HepG2 (cell line): ENCODE data around the gene CCDC69. TPM values are rescaled to one million over a fixed set of nuclear protein-coding genes. Genes with fewer than 3 reads are reported as not detected.

Source experiments
- ATAC-seq: fragments of 200-7000 bp; cut with Tn5 transposase; 3 replicates; pipeline ENCODE4 v1.9.1; 2020; ENCODE audit warnings: mild to moderate bottlenecking, moderate library complexity
- BruUV-seq: library from RNA; stranded (reverse); fragments of 400-500 nt; replicated peaks from 2 replicates; lab custom pipeline; 2021; lab: Mats Ljungman, UMichigan
- CTCF ChIA-PET: fragments of 300-600 bp; formaldehyde crosslinking; extraction: SDS; loops from one replicate; lab custom pipeline; 2021; ENCODE audit warnings: low total read pairs, inconsistent platforms, low intra/inter-chr PET ratio; lab: Yijun Ruan, JAX
- POLR2A ChIA-PET: fragments of 350-600 bp; sonication (Branson Sonifier 250); formaldehyde crosslinking; loops from one replicate; lab custom pipeline; 2020; ENCODE audit warnings: antibody characterized with exemption, inconsistent platforms; lab: Yijun Ruan, JAX
- DNase-seq: peaks from one replicate; pipeline ENCODE4 v3.0.0-alpha.2; 2015; ENCODE audit warnings: low spot score
- FAIRE-seq: peaks from 3 replicates; lab custom pipeline; 2011; peaks lifted over from hg19 to GRCh38; lab: Jason Lieb, UNC
- H2AFZ ChIP-seq: one replicate; pipeline ENCODE4 v1.6.1; 2011; ENCODE audit warnings: low read length, inconsistent platforms
- H3K27ac ChIP-seq: fragments of 300-600 bp; 3 replicates; pipeline ENCODE4 v1.8.0; 2011; ENCODE audit warnings: mixed run types, mild to moderate bottlenecking, mixed read lengths, low read length, inconsistent platforms; ENCODE audit not compliant: insufficient read depth; ENCODE audit errors: extremely low read length
- H3K27me3 ChIP-seq, 2 experiments: fragments of 200-600 bp in 1 of 2; 2 replicates in 1 of 2; 3 replicates in 1 of 2; pipeline versions ENCODE4 v1.6.0 to v1.8.0; 2011; ENCODE audit warnings: low read length in 2 of 2, mild to moderate bottlenecking in 2 of 2, moderate library complexity in 2 of 2, inconsistent platforms in 1 of 2; ENCODE audit not compliant: insufficient read depth in 2 of 2, control insufficient read depth in 1 of 2
- H3K36me3 ChIP-seq, 2 experiments: fragments of 200-600 bp in 1 of 2; replicated peaks in 1 of 2; 2 replicates in 1 of 2; 3 replicates in 1 of 2; pipeline versions ENCODE4 v1.5.1 to v1.8.0; 2011; ENCODE audit warnings: low read length in 2 of 2, inconsistent platforms in 1 of 2; ENCODE audit not compliant: insufficient read depth in 2 of 2, control insufficient read depth in 1 of 2
- H3K4me1 ChIP-seq: 2 replicates; pipeline ENCODE4 v1.5.1; 2012; ENCODE audit warnings: low read length, inconsistent platforms; ENCODE audit not compliant: insufficient read depth
- H3K4me2 ChIP-seq: 2 replicates; pipeline ENCODE4 v1.6.0; 2011; ENCODE audit warnings: low read depth, low read length, inconsistent platforms
- H3K4me3 ChIP-seq, 3 experiments: fragments of 200-600 bp in 1 of 3; sonication (generic), shearing (Covaris generic) in 1 of 3; replicated peaks in 1 of 3; 2 replicates each; pipeline ENCODE4 v1.5.1; 2011 to 2016; ENCODE audit warnings: low read length in 3 of 3, inconsistent platforms in 2 of 3, low read depth in 2 of 3, mild to moderate bottlenecking in 2 of 3, control low read depth in 1 of 3, mixed read lengths in 1 of 3; ENCODE audit not compliant: insufficient read depth in 1 of 3
- H3K79me2 ChIP-seq: one replicate; pipeline ENCODE4 v1.6.1; 2011; ENCODE audit warnings: low read length, inconsistent platforms; ENCODE audit not compliant: insufficient read depth
- H3K9ac ChIP-seq: 2 replicates; pipeline ENCODE4 v1.6.0; 2011; ENCODE audit warnings: mild to moderate bottlenecking, low read depth, low read length, inconsistent platforms; ENCODE audit not compliant: insufficient read depth
- H3K9me3 ChIP-seq: 2 replicates; pipeline ENCODE4 v1.5.1; 2012; ENCODE audit warnings: mild to moderate bottlenecking, low read length
- H4K20me1 ChIP-seq: 2 replicates; pipeline ENCODE4 v1.6.0; 2011; ENCODE audit warnings: inconsistent platforms, mild to moderate bottlenecking, low read length, moderate library complexity; ENCODE audit not compliant: insufficient read depth
- AGO2 ChIP-seq: fragments of 200-400 bp; formaldehyde crosslinking; optimal IDR thresholded peaks from 2 replicates; pipeline ENCODE3; 2017; ENCODE audit warnings: mild to moderate bottlenecking, low read depth, low read length, moderate library complexity
- BRD4 ChIP-seq: sonication (generic); formaldehyde crosslinking; IDR thresholded peaks from 2 replicates; pipeline ENCODE4 v1.4.0; 2020; ENCODE audit warnings: missing genetic modification reagents
- CCAR2 ChIP-seq: fragments of 200-400 bp; formaldehyde crosslinking; optimal IDR thresholded peaks from 2 replicates; pipeline ENCODE3; 2018; ENCODE audit warnings: low read depth, mild to moderate bottlenecking, low read length, moderate library complexity
- FOXK1 ChIP-seq: sonication (generic); formaldehyde crosslinking; IDR thresholded peaks from 2 replicates; pipeline ENCODE4 v1.4.0; 2020; ENCODE audit warnings: low read depth, missing genetic modification reagents, borderline replicate concordance
- NRL ChIP-seq: sonication (generic); formaldehyde crosslinking; IDR thresholded peaks from 2 replicates; pipeline ENCODE4 v1.5.0; 2020; ENCODE audit warnings: missing genetic modification reagents, mild to moderate bottlenecking, moderate library complexity, borderline replicate concordance
- PAF1 ChIP-seq: IDR thresholded peaks from 2 replicates; pipeline ENCODE4 v1.6.1; 2016; ENCODE audit warnings: missing genetic modification reagents, missing compliant biosample characterization
- SMYD3 ChIP-seq: sonication (generic); formaldehyde crosslinking; IDR thresholded peaks from 2 replicates; pipeline ENCODE4 v1.8.1; 2023; ENCODE audit warnings: mild to moderate bottlenecking, missing genetic modification reagents
- ZFP36 ChIP-seq: fragments of 150-350 bp; IDR thresholded peaks from 2 replicates; pipeline ENCODE4 v1.6.1; 2018; ENCODE audit warnings: borderline replicate concordance, low read length, low read depth; ENCODE audit not compliant: partially characterized antibody
- ZNF446 ChIP-seq: sonication (generic); formaldehyde crosslinking; IDR thresholded peaks from 2 replicates; pipeline ENCODE4 v1.5.0; 2020; ENCODE audit warnings: mild to moderate bottlenecking, missing genetic modification reagents
- ZNF510 ChIP-seq: sonication (generic); formaldehyde crosslinking; IDR thresholded peaks from 2 replicates; pipeline ENCODE4 v1.4.0; 2020; ENCODE audit warnings: low read depth, mild to moderate bottlenecking, missing genetic modification reagents
- ZNF660 ChIP-seq: sonication (generic); formaldehyde crosslinking; IDR thresholded peaks from 2 replicates; pipeline ENCODE4 v1.5.1; 2020; ENCODE audit warnings: mild to moderate bottlenecking, low read depth, missing genetic modification reagents, borderline replicate concordance
- ZNF749 ChIP-seq: sonication (generic); formaldehyde crosslinking; IDR thresholded peaks from 2 replicates; pipeline ENCODE4 v1.8.0; 2022; ENCODE audit warnings: mild to moderate bottlenecking, missing genetic modification reagents, moderate library complexity, borderline replicate concordance
- ZSCAN25 ChIP-seq: sonication (generic); formaldehyde crosslinking; IDR thresholded peaks from 2 replicates; pipeline ENCODE4 v1.8.0; 2022; ENCODE audit warnings: mild to moderate bottlenecking, missing genetic modification reagents
- WGBS: methylation state at CpG from one replicate; pipeline ENCODE4 v1.1.6; 2017; ENCODE audit warnings: low lambda C conversion rate; 5-methylcytosine and 5-hydroxymethylcytosine counted together
- in situ Hi-C: cut with HindIII; loops from 2 replicates; pipeline ENCODE4 v1.10.0; 2017; ENCODE audit warnings: low pct_unique_long_range_greater_than_20kb; ENCODE audit not compliant: extremely low pct_ligation_motif_present
- intact Hi-C: fragments of 100-400 bp; cut with micrococcal nuclease; formaldehyde crosslinking; loops from one replicate; pipeline ENCODE4 v1.10.0; 2022; ENCODE audit not compliant: unreplicated experiment
- polyA plus RNA-seq, 8 experiments: library from polyadenylated mRNA; depleted of rRNA in 3 of 8; stranded (reverse) in 7 of 8; unstranded in 1 of 8; fragments of >200 nt; fragmentation: Illumina TruSeq in 4 of 8; extraction: Trizol in 4 of 8; gene quantifications; 2 replicates each; pipeline versions ENCODE4 v1.2.1 to v1.2.3, GENCODE V29; 2011 to 2016; ENCODE audit warnings: low read depth in 4 of 8, missing spikeins in 1 of 8, mixed read lengths in 1 of 8; ENCODE audit not compliant: insufficient read depth in 1 of 8
- total RNA-seq, 5 experiments: library from RNA; depleted of rRNA; stranded (reverse); fragments of >200 nt; fragmentation: Illumina TruSeq; extraction: Trizol; gene quantifications; 2 replicates each; pipeline ENCODE4 v1.2.3, GENCODE V29; 2016; ENCODE audit warnings: low read depth in 1 of 5
- TF ChIP-seq, protein P1 (sequence below): sonication (generic); formaldehyde crosslinking; IDR thresholded peaks from 2 replicates; pipeline ENCODE4 v1.4.0; 2020; ENCODE audit warnings: mild to moderate bottlenecking, missing genetic modification reagents
- TF ChIP-seq, protein P2 (sequence below): fragments of 450-650 bp; IDR thresholded peaks from 2 replicates; pipeline ENCODE4 v1.6.1; 2016
- TF ChIP-seq, protein P3 (sequence below): sonication (generic); formaldehyde crosslinking; IDR thresholded peaks from 2 replicates; pipeline ENCODE4 v1.4.0; 2020; ENCODE audit warnings: missing genetic modification reagents, borderline replicate concordance
- TF ChIP-seq, protein P4 (sequence below): IDR thresholded peaks from 2 replicates; pipeline ENCODE4 v1.6.1; 2016; ENCODE audit warnings: missing compliant biosample characterization, missing genetic modification reagents, borderline replicate concordance

CCDC69 gene
- total and polyA plus RNA-seq, 2 of the 13 experiments (the other 11 are each of a cell fraction or from before 2014, with no cell fraction given) = 12.2 to 45.2 TPM

DNA sequence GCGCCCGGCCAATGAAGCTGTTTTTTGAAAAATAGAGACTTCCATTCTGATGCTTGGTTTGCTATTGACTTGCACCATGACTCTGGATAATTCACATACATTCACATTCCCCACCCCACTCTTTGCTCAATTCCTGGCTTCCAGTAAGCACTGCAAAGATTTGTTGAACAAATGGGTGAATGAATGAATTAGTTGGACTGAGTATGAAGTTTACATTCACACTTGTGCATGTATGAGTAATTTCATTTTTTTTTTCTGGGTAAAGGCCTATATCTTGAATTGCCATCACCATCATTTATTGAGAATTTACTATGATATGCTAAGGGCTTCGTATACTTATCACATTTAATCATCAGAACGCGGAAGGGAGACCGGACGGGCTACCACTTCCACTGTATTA, 13.8 kb upstream of the CCDC69 start:
- ChIA-PET CTCF (no interaction called here), POLR2A (interaction anchor here (1.3 to 1.8 kb wide), 3 partner anchors 13 to 14 kb away, joined by 3 to 8 read pairs (median 6); partner anchors contain the start of gene CCDC69)
- Histone ChIP-seq H4K20me1 (no peaks in the 10 kb centered on the region), H3K36me3 (no peaks in the 10 kb centered on the region), H3K9me3 (no peaks in the 10 kb centered on the region), H3K4me1 (peaks cover 58% of the 10 kb centered on the region), H3K4me2 (peak overlapping the region; percentile 79), H3K27me3 (peaks cover 2 to 14% of the 10 kb centered on the region in 2 experiments; a peak in 1 of 5 replicates), H3K79me2 (no peaks in the 10 kb centered on the region), H3K4me3 (0 out of 6 replicates have a peak overlapping the region, but pooled peaks of 1 of the 3 experiments have one; percentile 37), H2AFZ (no peak overlapping the region), H3K27ac (no peak overlapping the region), H3K9ac (no peak overlapping the region)
- BruUV-seq = no TSS peak
- WGBS = 71% methylated on average over 7 of the region's 7 CpGs
- DNase-seq = no peak
- FAIRE-seq = no peak
- in situ Hi-C loops = loop anchor here (10.0 kb wide), 1 partner anchor 113 kb away; no protein-coding TSS in a partner anchor
- intact Hi-C loops = no loop called here
- ATAC-seq = no peak
- TF ChIP-seq ZNF749 (no peak), SMYD3 (no peak), AGO2 (no peak), ZNF446 (CRISPR knock-in tag) (no peak), ZSCAN25 (no peak), PAF1 (CRISPR knock-in tag) (no peak), ZNF660 (CRISPR knock-in tag) (no peak), FOXK1 (CRISPR knock-in tag) (no peak), BRD4 (CRISPR knock-in tag) (no peak), ZFP36 (no peak), NRL (CRISPR knock-in tag) (no peak), CCAR2 (no peak), ZNF510 (CRISPR knock-in tag) (no peak)
- TF ChIP-seq, protein P1, sequence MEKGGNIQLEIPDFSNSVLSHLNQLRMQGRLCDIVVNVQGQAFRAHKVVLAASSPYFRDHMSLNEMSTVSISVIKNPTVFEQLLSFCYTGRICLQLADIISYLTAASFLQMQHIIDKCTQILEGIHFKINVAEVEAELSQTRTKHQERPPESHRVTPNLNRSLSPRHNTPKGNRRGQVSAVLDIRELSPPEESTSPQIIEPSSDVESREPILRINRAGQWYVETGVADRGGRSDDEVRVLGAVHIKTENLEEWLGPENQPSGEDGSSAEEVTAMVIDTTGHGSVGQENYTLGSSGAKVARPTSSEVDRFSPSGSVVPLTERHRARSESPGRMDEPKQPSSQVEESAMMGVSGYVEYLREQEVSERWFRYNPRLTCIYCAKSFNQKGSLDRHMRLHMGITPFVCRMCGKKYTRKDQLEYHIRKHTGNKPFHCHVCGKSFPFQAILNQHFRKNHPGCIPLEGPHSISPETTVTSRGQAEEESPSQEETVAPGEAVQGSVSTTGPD (CRISPR knock-in tag) = no peak
- TF ChIP-seq, protein P2, sequence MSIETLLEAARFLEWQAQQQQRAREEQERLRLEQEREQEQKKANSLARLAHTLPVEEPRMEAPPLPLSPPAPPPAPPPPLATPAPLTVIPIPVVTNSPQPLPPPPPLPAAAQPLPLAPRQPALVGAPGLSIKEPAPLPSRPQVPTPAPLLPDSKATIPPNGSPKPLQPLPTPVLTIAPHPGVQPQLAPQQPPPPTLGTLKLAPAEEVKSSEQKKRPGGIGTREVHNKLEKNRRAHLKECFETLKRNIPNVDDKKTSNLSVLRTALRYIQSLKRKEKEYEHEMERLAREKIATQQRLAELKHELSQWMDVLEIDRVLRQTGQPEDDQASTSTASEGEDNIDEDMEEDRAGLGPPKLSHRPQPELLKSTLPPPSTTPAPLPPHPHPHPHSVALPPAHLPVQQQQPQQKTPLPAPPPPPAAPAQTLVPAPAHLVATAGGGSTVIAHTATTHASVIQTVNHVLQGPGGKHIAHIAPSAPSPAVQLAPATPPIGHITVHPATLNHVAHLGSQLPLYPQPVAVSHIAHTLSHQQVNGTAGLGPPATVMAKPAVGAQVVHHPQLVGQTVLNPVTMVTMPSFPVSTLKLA = no peak
- TF ChIP-seq, protein P3, sequence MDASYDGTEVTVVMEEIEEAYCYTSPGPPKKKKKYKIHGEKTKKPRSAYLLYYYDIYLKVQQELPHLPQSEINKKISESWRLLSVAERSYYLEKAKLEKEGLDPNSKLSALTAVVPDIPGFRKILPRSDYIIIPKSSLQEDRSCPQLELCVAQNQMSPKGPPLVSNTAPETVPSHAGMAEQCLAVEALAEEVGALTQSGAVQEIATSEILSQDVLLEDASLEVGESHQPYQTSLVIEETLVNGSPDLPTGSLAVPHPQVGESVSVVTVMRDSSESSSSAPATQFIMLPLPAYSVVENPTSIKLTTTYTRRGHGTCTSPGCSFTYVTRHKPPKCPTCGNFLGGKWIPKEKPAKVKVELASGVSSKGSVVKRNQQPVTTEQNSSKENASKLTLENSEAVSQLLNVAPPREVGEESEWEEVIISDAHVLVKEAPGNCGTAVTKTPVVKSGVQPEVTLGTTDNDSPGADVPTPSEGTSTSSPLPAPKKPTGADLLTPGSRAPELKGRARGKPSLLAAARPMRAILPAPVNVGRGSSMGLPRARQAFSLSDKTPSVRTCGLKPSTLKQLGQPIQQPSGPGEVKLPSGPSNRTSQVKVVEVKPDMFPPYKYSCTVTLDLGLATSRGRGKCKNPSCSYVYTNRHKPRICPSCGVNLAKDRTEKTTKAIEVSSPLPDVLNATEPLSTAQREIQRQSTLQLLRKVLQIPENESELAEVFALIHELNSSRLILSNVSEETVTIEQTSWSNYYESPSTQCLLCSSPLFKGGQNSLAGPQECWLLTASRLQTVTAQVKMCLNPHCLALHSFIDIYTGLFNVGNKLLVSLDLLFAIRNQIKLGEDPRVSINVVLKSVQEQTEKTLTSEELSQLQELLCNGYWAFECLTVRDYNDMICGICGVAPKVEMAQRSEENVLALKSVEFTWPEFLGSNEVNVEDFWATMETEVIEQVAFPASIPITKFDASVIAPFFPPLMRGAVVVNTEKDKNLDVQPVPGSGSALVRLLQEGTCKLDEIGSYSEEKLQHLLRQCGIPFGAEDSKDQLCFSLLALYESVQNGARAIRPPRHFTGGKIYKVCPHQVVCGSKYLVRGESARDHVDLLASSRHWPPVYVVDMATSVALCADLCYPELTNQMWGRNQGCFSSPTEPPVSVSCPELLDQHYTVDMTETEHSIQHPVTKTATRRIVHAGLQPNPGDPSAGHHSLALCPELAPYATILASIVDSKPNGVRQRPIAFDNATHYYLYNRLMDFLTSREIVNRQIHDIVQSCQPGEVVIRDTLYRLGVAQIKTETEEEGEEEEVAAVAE = no peak
- TF ChIP-seq, protein P4, sequence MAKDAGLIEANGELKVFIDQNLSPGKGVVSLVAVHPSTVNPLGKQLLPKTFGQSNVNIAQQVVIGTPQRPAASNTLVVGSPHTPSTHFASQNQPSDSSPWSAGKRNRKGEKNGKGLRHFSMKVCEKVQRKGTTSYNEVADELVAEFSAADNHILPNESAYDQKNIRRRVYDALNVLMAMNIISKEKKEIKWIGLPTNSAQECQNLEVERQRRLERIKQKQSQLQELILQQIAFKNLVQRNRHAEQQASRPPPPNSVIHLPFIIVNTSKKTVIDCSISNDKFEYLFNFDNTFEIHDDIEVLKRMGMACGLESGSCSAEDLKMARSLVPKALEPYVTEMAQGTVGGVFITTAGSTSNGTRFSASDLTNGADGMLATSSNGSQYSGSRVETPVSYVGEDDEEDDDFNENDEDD (CRISPR knock-in tag) = no peak
